Activated CD4-positive, alpha-beta T cell treated with anti-CD3 and anti-CD28 coated beads, Interleukin-2, amount 50 U/mL, for 24 hours (primary cell): ENCODE measurements around the gene SLC8A2.
A peak's percentile ranks its signal among the peaks of the same experiment; 100 is the strongest.

Experiments
- DNase-seq, 2 donors: peaks; one replicate each; pipeline ENCODE4 v3.0.0-alpha.2; 2020; ENCODE audit warnings: low read depth in 1 of 2, low spot score in 1 of 2

The SLC8A2 gene

GRCh38 chr19:47461876-47462275 is 9.8 kb downstream of the SLC8A2 start:
- no peak for DNase-seq

- DNase-seq, result no peak
Measured at GRCh38 chr19:47459477-47459876, 12.2 kb downstream of the SLC8A2 start.

- no peak for DNase-seq
Measured at GRCh38 chr19:47458672-47459071, 13.0 kb downstream of the SLC8A2 start.

- no peak for DNase-seq
Measured at GRCh38 chr19:47456721-47457474, 14.8 kb downstream of the SLC8A2 start.

GRCh38 chr19:47450478-47450877 is 21.2 kb downstream of the SLC8A2 start:
- no peak for DNase-seq

GRCh38 chr19:47448360-47448727 is 23.3 kb downstream of the SLC8A2 start:
- DNase-seq, result no peak

GRCh38 chr19:47447470-47448359 is 24.0 kb downstream of the SLC8A2 start:
- peak; percentile 33 to 35 for DNase-seq

GRCh38 chr19:47446534-47447469 is 24.9 kb downstream of the SLC8A2 start:
- DNase-seq, result no peak

- DNase-seq, result peak; percentile 21 to 33
Measured at GRCh38 chr19:47445937-47446402, 25.7 kb downstream of the SLC8A2 start.

- no peak for DNase-seq
Measured at GRCh38 chr19:47445527-47445926, 26.2 kb downstream of the SLC8A2 start.

GRCh38 chr19:47444388-47444821 is 27.3 kb downstream of the SLC8A2 start:
- DNase-seq, result no peak

GRCh38 chr19:47443331-47443730 is 28.4 kb downstream of the SLC8A2 start:
- no peak for DNase-seq

GRCh38 chr19:47438793-47439220 is 32.9 kb downstream of the SLC8A2 start:
- no peak for DNase-seq

GRCh38 chr19:47437500-47437899 is 34.2 kb downstream of the SLC8A2 start:
- DNase-seq, result no peak

GRCh38 chr19:47436712-47437401 is 34.8 kb downstream of the SLC8A2 start:
- peak; percentile 67 to 86 for DNase-seq

- no peak for DNase-seq
Measured at GRCh38 chr19:47435883-47436417, 35.7 kb downstream of the SLC8A2 start.

GRCh38 chr19:47435196-47435595 is 36.5 kb downstream of the SLC8A2 start:
- no peak for DNase-seq

GRCh38 chr19:47434088-47434487 is 37.6 kb downstream of the SLC8A2 start:
- DNase-seq, result no peak

GRCh38 chr19:47433121-47433520 is 38.6 kb downstream of the SLC8A2 start:
- no peak for DNase-seq

- no peak for DNase-seq
Measured at GRCh38 chr19:47432499-47432898, 39.2 kb downstream of the SLC8A2 start.
